Activated naive CD8-positive, alpha-beta T cell treated with anti-CD3 and anti-CD28 coated beads, Interleukin-2, amount 50 U/mL, for 16 hours (primary cell): ENCODE measurements around the gene TESMIN.

Experiments
- DNase-seq: peaks from one replicate; pipeline ENCODE4 v3.0.0-alpha.2; 2020; ENCODE audit warnings: low read depth, low spot score

Gene TESMIN

DNA sequence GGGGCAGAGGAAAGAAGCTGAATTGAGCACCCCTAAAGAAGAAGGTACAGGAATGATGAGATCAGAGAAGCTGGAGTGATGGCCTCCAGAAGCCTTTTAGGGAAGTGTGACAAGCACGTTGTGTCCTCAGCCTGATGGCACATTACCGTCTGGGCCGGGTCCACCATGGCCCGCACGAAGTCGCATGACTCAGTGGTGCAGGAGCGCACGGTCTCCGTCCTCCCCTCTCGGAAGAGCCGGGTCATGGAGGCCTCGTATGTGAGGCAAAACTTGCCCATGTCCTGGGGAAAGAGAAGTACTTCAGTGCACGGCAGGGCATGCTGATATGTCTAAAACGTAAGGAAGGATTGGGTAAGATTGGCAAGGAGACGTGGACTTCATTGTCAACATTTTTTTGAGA lies 11.2 kb upstream of the TESMIN start:
- DNase-seq, result no peak

DNA sequence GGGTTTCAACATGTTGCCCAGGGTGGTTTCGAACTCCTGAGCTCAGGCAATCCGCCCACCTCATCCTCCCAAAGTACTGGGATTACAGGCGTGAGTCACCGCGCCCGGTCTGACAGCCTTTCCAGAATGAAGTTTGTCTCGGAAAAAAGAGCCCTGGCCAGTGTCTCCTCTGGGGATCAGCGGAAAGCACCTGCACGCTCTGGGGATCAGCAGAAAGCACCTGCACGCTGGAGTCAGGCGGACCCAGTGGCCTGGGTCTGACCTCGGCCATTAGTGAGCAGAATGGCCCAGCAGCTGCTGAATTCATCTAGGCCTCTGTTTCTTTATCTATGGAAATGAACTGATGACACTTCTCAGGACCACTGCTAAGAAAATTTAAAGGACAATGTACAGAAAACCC lies 10.5 kb upstream of the TESMIN start:
- no peak for DNase-seq

- no peak for DNase-seq
These were observed 8.7 kb upstream of the TESMIN start for GRCh38 chr11:68759991-68760390.

GRCh38 chr11:68757711-68758110 lies 6.4 kb upstream of the TESMIN start:
- no peak for DNase-seq

- no peak for DNase-seq
These were observed 4.9 kb upstream of the TESMIN start for GRCh38 chr11:68756171-68756766.

DNA sequence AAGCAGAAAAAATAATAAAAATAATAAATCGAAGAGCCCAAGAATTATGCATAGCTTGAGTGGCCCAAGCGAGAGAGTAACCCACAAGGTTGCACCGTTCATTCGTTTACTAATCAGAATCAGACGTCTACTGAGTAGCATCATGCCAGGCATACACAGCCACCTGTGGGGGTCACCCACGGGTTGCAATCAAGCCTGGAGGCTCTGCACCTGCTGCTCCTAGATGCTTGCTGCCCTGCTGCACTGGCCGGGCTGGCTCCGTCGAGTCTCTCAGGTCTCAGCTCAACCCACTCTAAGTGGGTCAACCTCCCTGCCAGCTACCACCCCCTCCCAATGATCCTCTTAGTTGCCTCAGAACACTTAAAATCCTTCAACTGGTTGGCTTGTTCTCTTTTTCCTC lies 2.0 kb upstream of the TESMIN start:
- DNase-seq, result no peak

GRCh38 chr11:68751004-68751325 lies 355 bp downstream of the TESMIN start:
- DNase-seq, result no peak

DNA sequence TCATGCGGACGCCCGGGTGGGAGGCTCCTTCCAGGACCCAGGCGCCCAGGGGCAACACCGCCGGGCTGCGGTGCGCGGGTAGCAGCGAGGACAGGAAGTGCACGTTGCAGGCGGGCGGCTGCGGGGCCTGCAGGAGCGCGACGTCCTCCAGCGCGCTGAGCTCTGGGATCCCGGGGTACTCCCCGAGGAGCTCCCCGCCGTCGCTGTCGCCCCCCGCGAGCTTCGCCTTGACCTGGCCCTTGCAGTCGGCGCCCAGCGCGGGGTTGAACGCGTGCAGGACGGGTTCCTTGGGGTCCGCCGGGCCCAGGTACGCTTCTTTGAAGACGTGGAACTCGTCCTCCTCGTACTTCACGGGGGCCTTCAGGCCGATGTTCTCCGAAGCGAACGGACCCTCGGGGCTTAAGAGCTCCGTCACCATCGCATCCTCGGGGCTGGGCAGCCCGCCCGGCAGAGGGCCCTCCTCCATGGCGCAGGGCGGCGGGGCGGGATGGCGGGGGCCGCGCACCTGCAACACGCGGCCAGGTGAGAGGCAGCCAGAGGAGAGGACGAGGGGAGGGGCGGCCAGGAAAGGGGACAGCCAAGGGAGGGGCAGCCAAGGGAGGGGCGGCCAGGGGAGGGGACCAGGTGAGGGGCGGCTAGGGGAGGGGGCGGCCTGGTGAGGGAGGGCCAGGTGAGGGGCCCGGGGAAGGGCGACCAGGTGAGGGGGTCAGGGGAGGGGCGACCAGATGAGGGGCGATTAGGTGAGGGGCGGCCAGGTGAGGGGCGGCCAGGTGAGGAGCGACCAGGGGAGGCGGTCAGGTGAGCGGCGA lies 921 bp downstream of the TESMIN start:
- no peak for DNase-seq

- DNase-seq, result no peak
These were observed 1.8 kb downstream of the TESMIN start for GRCh38 chr11:68749229-68750123.

GRCh38 chr11:68748061-68748460 lies 3.3 kb downstream of the TESMIN start:
- DNase-seq, result no peak

DNA sequence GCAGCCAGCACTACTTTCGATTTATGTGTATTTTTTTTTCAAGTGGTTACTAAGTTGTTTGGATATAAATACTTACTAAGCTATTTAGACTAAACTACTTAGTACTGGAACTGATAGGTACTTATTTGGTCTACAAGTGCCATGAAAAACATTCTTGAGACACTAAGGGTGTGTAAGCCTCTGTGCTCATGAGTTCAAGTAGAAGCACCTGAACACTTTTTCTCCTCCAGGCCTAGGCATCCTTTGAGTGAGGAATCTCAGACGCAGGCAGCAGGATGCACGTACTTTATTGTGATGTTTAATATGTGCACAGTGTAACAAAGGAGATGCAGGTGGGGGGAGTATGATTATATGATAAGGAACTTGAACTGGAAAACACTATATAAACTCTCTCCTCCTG lies 7.8 kb downstream of the TESMIN start:
- no peak for DNase-seq

DNA sequence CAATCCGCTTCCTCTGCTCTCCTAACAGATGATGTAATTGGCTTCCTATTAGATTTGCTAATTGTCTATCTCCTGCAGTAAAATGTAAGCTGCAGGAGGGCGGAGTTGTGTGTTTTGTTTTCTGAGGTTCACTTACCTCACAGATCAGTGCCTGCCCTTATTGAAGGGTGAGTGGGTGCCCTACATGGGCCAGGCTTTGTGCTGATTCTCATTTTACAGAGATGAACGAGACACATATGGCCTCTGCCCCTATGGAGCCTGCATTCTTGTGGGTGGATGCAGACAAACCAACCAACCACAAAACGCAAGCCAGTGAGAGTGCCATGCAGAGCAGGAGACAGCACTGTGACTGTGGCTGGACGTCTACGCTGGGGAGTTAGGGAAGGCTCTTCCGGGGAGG lies 9.9 kb downstream of the TESMIN start:
- DNase-seq, result no peak

GRCh38 chr11:68735646-68736045 lies 15.7 kb downstream of the TESMIN start:
- no peak for DNase-seq

DNA sequence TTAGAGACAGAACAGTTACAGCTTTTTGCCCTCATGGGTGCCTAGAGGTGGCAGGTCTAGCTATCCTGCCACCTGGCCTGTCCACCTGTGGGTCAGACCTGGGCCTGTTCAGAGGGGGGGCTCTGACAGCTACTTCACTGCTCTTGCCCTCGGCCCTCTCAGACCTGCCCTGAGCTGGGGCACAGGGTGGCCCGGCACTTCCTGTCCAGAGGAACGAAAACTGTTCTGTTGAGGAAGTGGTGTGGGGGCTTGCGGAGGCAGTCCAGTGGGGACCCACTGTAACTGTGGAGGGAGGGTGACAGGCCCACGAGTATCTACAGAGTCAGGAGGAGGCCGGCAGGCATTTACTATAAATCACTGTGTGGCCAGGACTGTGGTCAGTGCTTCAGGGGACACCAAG lies 16.2 kb downstream of the TESMIN start:
- DNase-seq, result no peak

- DNase-seq, result no peak
These were observed 17.2 kb downstream of the TESMIN start for GRCh38 chr11:68734111-68734510.

DNA sequence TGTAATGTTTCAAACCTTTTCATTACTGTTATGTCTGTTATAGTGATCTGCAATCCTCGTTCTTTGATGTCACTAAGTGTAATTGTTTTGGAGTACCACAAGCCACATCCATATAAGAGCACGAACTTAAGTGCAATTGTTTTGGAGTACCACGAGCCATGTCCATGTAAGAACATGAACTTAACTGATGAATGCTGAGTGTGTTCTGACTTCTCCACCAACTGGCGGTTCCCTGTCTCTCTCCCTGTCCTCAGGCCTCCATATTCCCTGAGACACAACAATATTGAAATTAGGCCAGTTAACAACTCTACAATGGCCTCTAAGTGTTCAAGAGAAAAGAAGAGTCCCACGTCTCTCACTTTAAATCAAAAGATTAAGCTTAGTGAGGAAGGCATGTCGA lies 23.5 kb downstream of the TESMIN start:
- DNase-seq, result no peak

DNA sequence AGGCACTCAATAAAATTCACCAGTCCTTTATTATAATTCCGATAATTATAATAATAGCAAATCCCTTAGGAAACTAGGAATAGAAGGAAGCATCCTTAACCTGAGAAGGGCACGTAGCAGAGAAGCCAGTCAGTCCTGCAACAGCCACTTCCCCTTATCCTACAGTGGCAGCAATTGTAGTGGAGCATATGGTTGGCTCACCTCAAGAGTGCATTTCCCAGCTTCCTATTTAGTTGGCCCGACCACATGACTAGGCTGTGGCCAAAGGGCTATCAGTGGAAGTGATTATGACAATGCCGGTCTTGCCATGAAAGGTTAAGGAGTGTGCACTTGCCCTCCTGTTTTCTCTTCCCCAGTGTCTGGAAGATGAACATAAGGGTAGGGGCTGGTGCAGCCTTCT lies 27.0 kb downstream of the TESMIN start:
- DNase-seq, result no peak

GRCh38 chr11:68722143-68722542 lies 29.2 kb downstream of the TESMIN start:
- no peak for DNase-seq

DNA sequence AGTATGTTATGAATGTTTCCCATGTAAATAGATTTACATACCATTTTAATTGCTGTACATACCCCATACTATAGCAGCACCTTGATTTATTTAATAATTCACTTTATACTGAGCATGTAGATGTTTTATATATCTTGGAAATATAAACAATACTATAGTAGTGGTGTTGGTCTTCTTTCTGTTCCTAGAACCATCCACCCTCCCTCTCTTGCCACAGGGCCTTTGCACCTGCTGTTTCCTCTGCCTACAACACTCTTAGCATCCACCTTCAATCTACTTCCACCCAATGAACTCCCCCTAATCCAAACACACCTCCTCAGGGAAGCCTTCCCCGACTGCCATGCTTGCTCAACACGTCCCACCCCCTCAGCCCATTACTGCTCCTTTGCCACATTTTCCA lies 30.2 kb downstream of the TESMIN start:
- DNase-seq, result no peak

DNA sequence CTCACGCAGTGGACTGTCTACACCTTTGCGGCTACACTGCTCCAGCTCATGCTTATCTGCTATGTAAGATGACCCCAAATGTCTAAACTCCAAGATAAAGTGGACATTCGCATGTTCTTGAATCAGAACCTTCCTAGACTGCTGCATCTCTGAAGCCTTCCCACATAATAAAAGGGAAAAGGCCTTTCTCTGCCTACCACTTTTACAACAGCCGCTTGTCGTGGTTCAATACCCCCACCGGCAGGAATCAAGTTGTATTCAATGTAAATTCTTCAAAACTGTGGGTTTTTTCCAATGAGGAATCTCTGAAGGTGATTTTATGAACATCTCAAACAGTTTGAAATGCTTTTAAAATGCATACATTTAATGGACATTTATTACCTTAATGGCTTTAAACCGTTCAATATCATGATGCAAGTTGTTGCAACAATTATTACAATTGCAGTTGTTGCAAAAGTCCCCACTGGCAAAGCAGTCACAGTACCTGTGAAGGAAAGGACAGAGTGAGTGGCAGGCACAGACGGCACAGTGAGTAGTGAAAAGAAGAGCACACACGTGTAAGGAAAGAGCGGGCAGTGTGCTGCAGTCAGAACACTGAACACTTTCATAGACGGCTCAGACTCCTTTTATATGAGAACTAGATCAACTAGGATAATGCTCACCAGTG lies 35.7 kb downstream of the TESMIN start:
- DNase-seq, result no peak

DNA sequence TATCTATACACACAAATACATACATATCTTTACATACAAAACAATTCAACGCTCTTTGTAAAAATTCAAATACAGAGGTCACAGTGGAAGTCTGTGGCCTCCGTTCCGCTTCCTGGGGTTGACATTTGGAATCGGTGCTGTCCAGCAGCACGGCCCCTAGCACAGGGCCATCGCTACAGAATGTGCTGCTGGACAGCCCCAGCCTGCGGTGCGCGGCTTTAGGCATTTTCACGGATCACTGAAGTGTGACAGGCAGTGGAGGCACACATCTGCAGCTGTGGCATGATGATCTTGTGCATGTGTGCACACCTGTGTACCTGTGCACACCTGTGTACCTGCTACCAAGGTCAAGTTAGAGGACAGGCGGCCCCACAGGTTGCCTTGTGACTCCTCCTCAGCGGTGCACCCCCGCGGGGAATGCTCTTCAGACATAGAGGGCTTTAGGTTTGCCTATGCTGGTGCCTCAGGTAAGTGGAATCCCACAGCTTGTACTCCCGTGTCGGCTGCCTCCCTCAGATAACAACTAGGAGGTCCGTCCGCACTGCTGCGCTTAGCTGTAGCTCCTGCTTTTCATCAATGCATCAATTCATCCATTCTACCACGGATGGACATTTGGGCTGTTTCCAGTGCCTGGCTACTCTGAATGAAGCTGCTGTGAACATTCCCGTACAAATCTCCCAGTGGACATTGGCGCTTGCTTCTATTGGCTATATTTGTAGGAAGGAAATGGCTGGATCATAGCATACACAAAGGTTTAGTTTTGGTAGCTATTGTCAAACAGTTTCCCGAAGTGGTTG lies 37.1 kb downstream of the TESMIN start:
- no peak for DNase-seq
